SK-N-SH (cell line): ENCODE measurements around the gene DHDH. TPM values are rescaled to one million over a fixed set of nuclear protein-coding genes. Genes with fewer than 3 reads are reported as not detected.
A peak's percentile ranks its signal among the peaks of the same experiment; 100 is the strongest.

Source experiments
- CTCF ChIA-PET: fragments of 300-600, 350-600 bp; formaldehyde crosslinking; extraction: SDS; loops from one replicate; lab custom pipeline; 2021; lab: Yijun Ruan, JAX
- POLR2A ChIA-PET: fragments of 350-600 bp; sonication (Branson Sonifier 250); formaldehyde crosslinking; extraction: SDS; loops from one replicate; lab custom pipeline; 2020; ENCODE audit warnings: antibody characterized with exemption, inconsistent platforms; lab: Yijun Ruan, JAX
- DNase-seq: peaks from one replicate; pipeline ENCODE4 v3.0.0; 2012
- H2AFZ ChIP-seq: fragments of 200-600 bp; sonication (generic); 2 replicates; pipeline ENCODE4 v1.8.1; 2016; ENCODE audit warnings: antibody characterized with exemption, mild to moderate bottlenecking, low read depth
- H3F3A ChIP-seq: fragments of 200-600 bp; sonication (generic); replicated peaks from 2 replicates; pipeline ENCODE3; 2016; ENCODE audit warnings: antibody characterized with exemption, mild to moderate bottlenecking; ENCODE audit not compliant: insufficient read depth
- H3K27ac ChIP-seq, 2 experiments: fragments of 200-500 bp in 1 of 2; fragments of 200-600 bp in 1 of 2; sonication (Bioruptor generic) in 1 of 2; sonication (generic), shearing (Covaris generic) in 1 of 2; 2 replicates each; pipeline versions ENCODE4 v1.5.1 to v1.6.1; 2014 to 2016; ENCODE audit warnings: low read depth in 2 of 2, inconsistent platforms in 1 of 2, low read length in 1 of 2, mild to moderate bottlenecking in 1 of 2, mixed read lengths in 1 of 2
- H3K27me3 ChIP-seq: fragments of 200-600 bp; sonication (generic), shearing (Covaris generic); 2 replicates; pipeline ENCODE4 v1.6.1; 2016; ENCODE audit warnings: mixed run types; ENCODE audit not compliant: insufficient read depth
- H3K36me3 ChIP-seq, 2 experiments: fragments of 200-500 bp in 1 of 2; fragments of 200-600 bp in 1 of 2; sonication (Bioruptor generic) in 1 of 2; sonication (generic) in 1 of 2; replicated peaks in 1 of 2; 2 replicates each; pipeline versions ENCODE3 to v1.5.1; 2014 to 2016; ENCODE audit warnings: low read length in 1 of 2, mild to moderate bottlenecking in 1 of 2; ENCODE audit not compliant: insufficient read depth in 2 of 2, control insufficient read depth in 1 of 2
- H3K4me1 ChIP-seq, 2 experiments: fragments of 200-500 bp in 1 of 2; fragments of 200-600 bp in 1 of 2; sonication (Bioruptor generic) in 1 of 2; sonication (generic), shearing (Covaris generic) in 1 of 2; 2 replicates each; pipeline versions ENCODE4 v1.5.1 to v1.6.1; 2014 to 2016; ENCODE audit warnings: low read depth in 1 of 2, low read length in 1 of 2, mixed run types in 1 of 2; ENCODE audit not compliant: insufficient read depth in 2 of 2, control insufficient read depth in 1 of 2
- H3K4me2 ChIP-seq: fragments of 200-600 bp; sonication (generic), shearing (Covaris generic); 2 replicates; pipeline ENCODE4 v1.6.1; 2017; ENCODE audit warnings: mixed run types
- H3K4me3 ChIP-seq, 2 experiments: fragments of 200-500 bp in 1 of 2; fragments of 200-600 bp in 1 of 2; sonication (Bioruptor generic) in 1 of 2; sonication (generic), shearing (Covaris generic) in 1 of 2; 2 replicates each; pipeline versions ENCODE4 v1.5.1 to v1.8.1; 2014 to 2016; ENCODE audit warnings: low read depth in 2 of 2, inconsistent platforms in 1 of 2, low read length in 1 of 2, mild to moderate bottlenecking in 1 of 2, mixed read lengths in 1 of 2, moderate library complexity in 1 of 2
- H3K79me2 ChIP-seq: fragments of 200-600 bp; sonication (generic); 2 replicates; pipeline ENCODE4 v1.8.1; 2017; ENCODE audit warnings: mild to moderate bottlenecking; ENCODE audit not compliant: insufficient read depth
- H3K9ac ChIP-seq: fragments of 200-600 bp; sonication (generic); 2 replicates; pipeline ENCODE4 v1.6.1; 2017; ENCODE audit warnings: mixed run types
- H3K9me2 ChIP-seq: fragments of 200-600 bp; sonication (generic); 2 replicates; pipeline ENCODE4 v1.6.1; 2017; ENCODE audit warnings: mixed run types
- H3K9me3 ChIP-seq: fragments of 200-600 bp; sonication (generic); 2 replicates; pipeline ENCODE4 v1.6.1; 2017; ENCODE audit warnings: mixed run types, mild to moderate bottlenecking, moderate library complexity
- H4K20me1 ChIP-seq: fragments of 200-600 bp; sonication (generic); 2 replicates; pipeline ENCODE4 v1.6.1; 2017; ENCODE audit warnings: mild to moderate bottlenecking, mixed run types; ENCODE audit not compliant: insufficient read depth
- CHD2 ChIP-seq: fragments of 150-350 bp; IDR thresholded peaks from 2 replicates; pipeline ENCODE4 v1.6.1; 2018; ENCODE audit warnings: low read length; ENCODE audit not compliant: partially characterized antibody
- EZH2phosphoT487 ChIP-seq: fragments of 200-600 bp; sonication (generic); IDR thresholded peaks from 2 replicates; pipeline ENCODE4 v1.6.1; 2017; ENCODE audit warnings: low read depth, mixed run types, mild to moderate bottlenecking, antibody characterized with exemption, moderate library complexity, borderline replicate concordance
- FOSL2 ChIP-seq: IDR thresholded peaks from 2 replicates; pipeline ENCODE4 v1.4.0; 2012; ENCODE audit warnings: low read depth, mild to moderate bottlenecking, moderate library complexity, borderline replicate concordance
- POLR2AphosphoS5 ChIP-seq: IDR thresholded peaks from 2 replicates; pipeline ENCODE4 v1.6.1; 2012; ENCODE audit warnings: low read depth, low read length
- RAD21 ChIP-seq: IDR thresholded peaks from 2 replicates; pipeline ENCODE4 v1.6.1; 2012; ENCODE audit warnings: mild to moderate bottlenecking, low read length
- RFX5 ChIP-seq: IDR thresholded peaks from 2 replicates; pipeline ENCODE4 v1.6.1; 2012; ENCODE audit warnings: mild to moderate bottlenecking, improper control_type of control experiment, low read length
- TAF1 ChIP-seq: IDR thresholded peaks from 2 replicates; pipeline ENCODE4 v1.6.1; 2012; ENCODE audit warnings: low read depth, mild to moderate bottlenecking, low read length, moderate library complexity, borderline replicate concordance
- TEAD4 ChIP-seq: IDR thresholded peaks from 2 replicates; pipeline ENCODE4 v1.4.0; 2012; ENCODE audit warnings: mild to moderate bottlenecking, borderline replicate concordance; ENCODE audit not compliant: insufficient read depth
- USF2 ChIP-seq: fragments of 150-350 bp; IDR thresholded peaks from 2 replicates; pipeline ENCODE4 v1.6.1; 2017; ENCODE audit warnings: antibody characterized with exemption, low read length, low read depth, borderline replicate concordance
- ZBTB33 ChIP-seq: IDR thresholded peaks from 2 replicates; pipeline ENCODE4 v1.4.0; 2012; ENCODE audit warnings: low read depth, borderline replicate concordance
- WGBS: methylation state at CpG from one replicate; pipeline ENCODE4 v1.1.6; 2017; ENCODE audit warnings: low lambda C conversion rate; 5-methylcytosine and 5-hydroxymethylcytosine counted together
- polyA plus RNA-seq, 3 experiments: library from polyadenylated mRNA; depleted of rRNA; stranded (reverse); fragments of >200 nt; gene quantifications; 2 replicates each; pipeline ENCODE4 v1.2.3, GENCODE V29; 2012

Gene DHDH
- polyA plus RNA-seq, 1 of the 3 experiments (the other 2 are of a cell fraction) = 0.72 TPM

DNA sequence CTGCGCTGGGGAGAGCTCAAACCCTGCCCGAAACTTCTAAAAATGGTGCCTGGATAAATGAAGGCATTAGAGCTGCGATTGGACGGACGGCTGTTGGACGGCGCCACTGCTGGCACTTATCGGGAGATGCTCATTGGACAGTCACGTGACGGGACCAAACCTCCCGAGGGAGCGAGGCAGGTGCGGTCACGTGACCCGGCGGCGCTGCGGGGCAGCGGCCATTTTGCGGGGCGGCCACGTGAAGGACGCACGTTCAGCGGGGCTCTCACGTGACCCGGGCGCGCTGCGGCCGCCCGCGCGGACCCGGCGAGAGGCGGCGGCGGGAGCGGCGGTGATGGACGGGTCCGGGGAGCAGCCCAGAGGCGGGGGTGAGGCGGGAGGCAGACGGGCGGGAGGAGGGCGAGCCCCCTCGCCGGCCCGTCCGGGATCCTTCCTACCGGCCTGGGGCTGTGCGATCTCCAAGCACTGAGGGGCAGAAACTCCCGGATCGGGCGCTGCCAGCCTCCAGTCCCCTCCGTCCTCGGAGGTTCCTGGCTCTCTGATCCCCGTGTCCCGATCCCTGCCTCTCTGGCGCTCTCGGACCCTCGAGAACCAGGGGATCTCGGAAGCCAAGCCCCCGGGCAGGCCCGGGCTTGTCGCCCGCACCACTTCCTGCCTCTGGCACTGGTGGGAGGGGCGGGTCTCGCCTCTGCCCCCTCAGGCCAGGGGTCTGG lies 21.3 kb downstream of the DHDH start, which contains the start of gene BAX (continued):
- TF ChIP-seq CHD2 (peak; percentile 92), POLR2AphosphoS5 (peak; percentile 78), EZH2phosphoT487 (no peak), TEAD4 (no peak), FOSL2 (no peak), USF2 (peak; percentile 100), ZBTB33 (peak; percentile 88; the same call in 1 of the 2 replicates)

DNA sequence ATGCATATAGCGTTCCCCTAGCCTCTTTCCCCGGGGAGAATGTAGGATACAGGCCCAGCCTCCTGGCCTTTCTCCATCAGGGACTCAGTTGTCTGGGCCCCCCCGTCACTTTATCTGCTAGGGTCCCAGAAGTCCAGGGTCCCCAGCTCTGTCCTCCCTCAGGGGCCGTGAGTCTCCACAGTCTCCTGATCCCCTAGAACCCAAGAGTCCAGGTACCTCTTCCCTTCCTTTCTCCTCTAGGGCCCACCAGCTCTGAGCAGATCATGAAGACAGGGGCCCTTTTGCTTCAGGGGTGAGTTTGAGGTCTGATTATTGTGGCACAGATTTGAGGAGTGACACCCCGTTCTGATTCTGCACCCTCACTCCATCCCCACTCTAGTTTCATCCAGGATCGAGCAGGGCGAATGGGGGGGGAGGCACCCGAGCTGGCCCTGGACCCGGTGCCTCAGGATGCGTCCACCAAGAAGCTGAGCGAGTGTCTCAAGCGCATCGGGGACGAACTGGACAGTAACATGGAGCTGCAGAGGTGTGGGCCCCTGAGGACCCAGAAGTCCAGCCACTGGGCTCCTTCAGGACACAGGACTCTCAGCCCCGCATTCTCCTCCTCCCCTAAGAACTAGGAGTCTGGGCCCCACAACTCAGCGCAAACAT lies 21.9 kb downstream of the DHDH start:
- Histone ChIP-seq H3K4me1 (peaks cover 8 to 10% of the 10 kb centered on the region in 2 experiments; a peak in 2 of 4 replicates), H3K9me3 (no peaks in the 10 kb centered on the region), H3K4me2 (peak overlapping the region; percentile 92), H3K27me3 (no peaks in the 10 kb centered on the region), H3K27ac (peak overlapping the region; percentile 83 to 86), H3K79me2 (peaks cover 41% of the 10 kb centered on the region), H3K9ac (peak overlapping the region; percentile 97), H3K4me3 (peak overlapping the region; percentile 76 to 80), H4K20me1 (no peaks in the 10 kb centered on the region), H2AFZ (no peak overlapping the region), H3K36me3 (peaks cover 8 to 31% of the 10 kb centered on the region in 2 experiments), H3F3A (peaks cover 12% of the 10 kb centered on the region), H3K9me2 (no peaks in the 10 kb centered on the region)
- no peak for TF ChIP-seq FOSL2
- no peak for TF ChIP-seq CHD2
- no peak for TF ChIP-seq RFX5
- TF ChIP-seq RAD21 = no peak
- TF ChIP-seq TAF1 = no peak
- 40% methylated on average over 14 of the region's 16 CpGs for whole genome bisulfite sequencing
- ChIA-PET CTCF (interaction anchor here (1.1 to 2.6 kb wide), 4 partner anchors 15 to 281 kb away, joined by 3 to 7 read pairs (median 4); no protein-coding TSS in a partner anchor), POLR2A (no interaction called here)
- DNase-seq = no peak
